Kidney capillary endothelial cell (primary cell): Measurements from ENCODE around the gene FHL1.
A peak's percentile ranks its signal among the peaks of the same experiment; 100 is the strongest.

Source experiments
- DNase-seq: peaks from one replicate; pipeline ENCODE4 v3.0.0-alpha.2; 2018; ENCODE audit warnings: low spot score

FHL1 gene

DNA sequence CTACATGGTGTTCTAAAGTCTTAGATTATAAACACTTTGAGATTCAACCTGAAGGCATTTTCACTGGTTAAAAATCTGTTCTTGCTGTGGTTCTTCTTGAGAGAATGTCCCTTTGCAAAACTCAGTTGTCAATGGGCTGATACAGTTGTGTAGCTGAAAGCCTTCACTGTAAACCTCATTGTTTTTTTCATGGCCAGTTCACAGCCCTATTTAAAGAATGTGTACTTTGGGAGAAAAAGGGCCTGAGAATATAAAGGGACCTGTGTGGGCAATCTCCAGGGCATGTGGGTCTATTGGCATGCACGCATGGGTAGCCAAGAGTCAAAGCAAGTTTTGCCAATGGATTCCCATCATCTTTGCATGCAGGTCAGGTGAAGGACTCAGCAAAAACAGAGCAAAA, 111.6 kb downstream of the FHL1 start:
- DNase-seq: no peak

DNA sequence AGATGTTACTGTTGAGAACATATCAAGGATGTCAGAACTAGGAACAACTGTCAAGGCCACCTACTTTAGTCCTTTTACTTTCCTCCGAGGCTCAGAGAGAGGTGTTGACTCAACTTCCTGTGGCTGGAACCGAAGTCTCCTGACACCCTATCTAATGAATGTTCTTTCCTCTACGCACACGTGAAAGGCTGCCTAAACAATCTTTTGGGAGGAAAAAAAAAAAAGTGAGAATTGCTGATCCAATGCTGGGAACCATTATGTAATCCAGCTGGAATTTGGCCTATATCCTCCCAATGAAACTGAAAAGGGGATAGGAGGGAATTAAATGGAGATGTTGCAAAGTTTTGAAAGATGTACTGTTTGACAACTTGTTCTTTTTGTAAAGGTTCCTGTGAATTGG, 112.2 kb downstream of the FHL1 start:
- DNase-seq: peak; percentile 57

DNA sequence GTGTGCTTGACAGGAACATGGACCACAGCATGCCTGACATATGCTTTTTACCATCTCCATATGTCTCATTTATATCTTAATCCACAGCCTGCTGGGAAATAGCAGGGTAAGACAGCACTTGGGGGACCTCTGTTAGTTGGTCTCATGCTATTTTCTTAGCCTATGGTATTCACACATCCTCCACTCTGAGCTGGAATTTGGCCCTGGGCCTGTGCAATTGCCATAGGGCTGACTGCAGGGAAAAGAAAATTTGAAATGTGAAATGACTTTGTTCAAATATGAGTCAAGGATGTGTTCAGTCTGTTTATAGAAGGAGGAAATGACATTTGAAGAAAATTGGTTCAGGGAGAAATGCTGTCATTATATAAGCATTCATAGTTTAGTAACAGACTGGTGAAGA, 113.4 kb downstream of the FHL1 start:
- DNase-seq: peak; percentile 51
